WI38 (cell line): Measurements from ENCODE around the gene TMTC1.

Source experiments
- H3K4me3 ChIP-seq: 2 replicates; pipeline ENCODE4 v1.5.1; 2011; ENCODE audit warnings: low read depth, mild to moderate bottlenecking, control low read depth, low read length
- CTCF ChIP-seq: IDR thresholded peaks from 2 replicates; pipeline ENCODE4 v1.5.1; 2012; ENCODE audit warnings: low read depth, mild to moderate bottlenecking, control low read depth, low read length

TMTC1 gene

GRCh38 chr12:29530436-29530835 lies 253.3 kb downstream of the TMTC1 start:
- no peak overlapping the region for H3K4me3 ChIP-seq
- TF ChIP-seq CTCF, result no peak

- no peak overlapping the region for H3K4me3 ChIP-seq
- no peak for TF ChIP-seq CTCF
Observed at GRCh38 chr12:29528161-29528560, 255.6 kb downstream of the TMTC1 start.

GRCh38 chr12:29521951-29522350 lies 261.8 kb downstream of the TMTC1 start:
- H3K4me3 ChIP-seq, result no peak overlapping the region
- TF ChIP-seq CTCF, result no peak

- peak; percentile 30; the same call in 1 of the 2 replicates for TF ChIP-seq CTCF
- no peak overlapping the region for H3K4me3 ChIP-seq
Observed at GRCh38 chr12:29519585-29520182, 264.1 kb downstream of the TMTC1 start.

GRCh38 chr12:29518407-29518806 lies 265.3 kb downstream of the TMTC1 start:
- no peak for TF ChIP-seq CTCF
- no peak overlapping the region for H3K4me3 ChIP-seq

- H3K4me3 ChIP-seq, result no peak overlapping the region
- no peak for TF ChIP-seq CTCF
Observed at GRCh38 chr12:29517264-29517663, 266.5 kb downstream of the TMTC1 start.

- H3K4me3 ChIP-seq, result no peak overlapping the region
- TF ChIP-seq CTCF, result no peak
Observed at GRCh38 chr12:29516431-29516875, 267.3 kb downstream of the TMTC1 start.
